Measurements from ENCODE around the gene STOX2. TPM values are rescaled to one million over a fixed set of nuclear protein-coding genes. Genes with fewer than 3 reads are reported as not detected.

Gene STOX2
- total and polyA plus RNA-seq, 2 donors (not counting 3 experiments of a cell fraction or from before 2014, with no cell fraction given) = 0.03 to 0.24 TPM

GRCh38 chr4:183863155-183863825 lies 41.8 kb upstream of the STOX2 start:
- BruUV-seq (replicated peaks) = no TSS peak
- ChIA-PET CTCF (interaction anchor here (0.6 kb wide), 1 partner anchor 288 kb away, joined by 3 read pairs; no protein-coding TSS in a partner anchor), POLR2A (no interaction called here)

More at GRCh38 chr4:183863155-183863825, 41.8 kb upstream of the STOX2 start:
- no peak for FAIRE-seq
- intact Hi-C loops (cut with micrococcal nuclease) = no loop called here
- H3K27me3 ChIP-seq (ENCODE audit: control insufficient read depth in 2 of 2, insufficient read depth in 2 of 2, low read length in 2 of 2) = no peaks in the 10 kb centered on the region
- H3K4me2 ChIP-seq (ENCODE audit: insufficient read depth, low read length) = no peak overlapping the region
- no peaks in the 10 kb centered on the region for H4K20me1 ChIP-seq (replicated peaks; ENCODE audit: control insufficient read depth, extremely low read depth, insufficient read depth, low read length)
- no peak overlapping the region for H3K9ac ChIP-seq (replicated peaks; ENCODE audit: extremely low read depth, insufficient read depth, low read length)
- dilution Hi-C loops (cut with MboI; ENCODE audit: extremely low pct_ligation_motif_present, low sequenced_read_pairs) = no loop called here
- no peaks in the 10 kb centered on the region for H3K36me3 ChIP-seq (ENCODE audit: control insufficient read depth in 2 of 2, extremely low read depth in 1 of 2, insufficient read depth in 2 of 2, low read length in 2 of 2)
- DNase-seq (ENCODE audit: low read depth, low spot score) = no peak
- no peaks in the 10 kb centered on the region for H3K4me1 ChIP-seq (ENCODE audit: control insufficient read depth, extremely low read depth, insufficient read depth, low read length)
- no peak overlapping the region for H3K4me3 ChIP-seq (replicated peaks in 1 of 3; ENCODE audit: insufficient read depth in 1 of 3, low read depth in 1 of 3, low read length in 3 of 3)
- no peak overlapping the region for H3K27ac ChIP-seq (ENCODE audit: insufficient read depth, low read depth, low read length)
- H3K9me3 ChIP-seq (replicated peaks; ENCODE audit: control insufficient read depth, insufficient read depth, low read length) = no peaks in the 10 kb centered on the region
- TF ChIP-seq MYC (IDR thresholded peaks at IDR 0.05; ENCODE audit: low read depth, low read length) (no peak), FOS (IDR thresholded peaks at IDR 0.05; ENCODE audit: borderline replicate concordance, insufficient read depth, low read length) (no peak), GATA2 (IDR thresholded peaks at IDR 0.05; ENCODE audit: insufficient read depth, insufficient read length, low read depth, low read length) (no peak), CTCF (IDR thresholded peaks at IDR 0.05; ENCODE audit: extremely low read depth in 1 of 2, insufficient read depth in 1 of 2, low read depth in 1 of 2, low read length in 2 of 2) (no peak), JUN (IDR thresholded peaks at IDR 0.05; ENCODE audit: borderline replicate concordance, insufficient read depth, insufficient read length, low read depth) (no peak), EZH2 (IDR thresholded peaks at IDR 0.05; ENCODE audit: borderline replicate concordance, low read depth, low read length, severe bottlenecking) (no peak), MAX (IDR thresholded peaks at IDR 0.05; ENCODE audit: insufficient read depth, insufficient read length) (no peak), POLR2AphosphoS5 (IDR thresholded peaks at IDR 0.05; ENCODE audit: insufficient read depth, low read depth, low read length) (no peak), POLR2A (IDR thresholded peaks at IDR 0.05; ENCODE audit: low read depth, low read length) (no peak)
- H3K79me2 ChIP-seq (ENCODE audit: control insufficient read depth, insufficient read depth, low read length) = no peaks in the 10 kb centered on the region
- H2AFZ ChIP-seq (ENCODE audit: low read depth, low read length) = no peak overlapping the region
- no peaks in the 10 kb centered on the region for H3K9me1 ChIP-seq (replicated peaks; ENCODE audit: control insufficient read depth, extremely low read depth, insufficient read depth, low read length)
